HPDE6-E6E7 (cell line): ENCODE data around the gene ARHGEF38.
"Not testable (repeated sequence)": the region's sequence is repeated elsewhere in the genome, so short reads cannot be mapped to it uniquely, and the experiment has no call there.

Experiments used
- DNase-seq: peaks from one replicate; pipeline ENCODE4 v3.0.0; 2011; ENCODE audit warnings: missing footprints; ENCODE audit errors: extremely low spot score

The ARHGEF38 gene

GRCh38 chr4:105607876-105608275 is 55.5 kb downstream of the ARHGEF38 start:
- no peak for DNase-seq

- not testable (repeated sequence) for DNase-seq
Observed at GRCh38 chr4:105609819-105610218, 57.4 kb downstream of the ARHGEF38 start.

- no peak for DNase-seq
Observed at GRCh38 chr4:105613306-105613705, 60.9 kb downstream of the ARHGEF38 start.

- no peak for DNase-seq
Observed at GRCh38 chr4:105619188-105619931, 66.9 kb downstream of the ARHGEF38 start.

- DNase-seq, result peak; percentile 60
Observed at GRCh38 chr4:105620640-105621323, 68.4 kb downstream of the ARHGEF38 start.

GRCh38 chr4:105622269-105622668 is 69.8 kb downstream of the ARHGEF38 start:
- no peak for DNase-seq

GRCh38 chr4:105623099-105623498 is 70.7 kb downstream of the ARHGEF38 start:
- no peak for DNase-seq

- DNase-seq, result no peak
Observed at GRCh38 chr4:105624530-105624929, 72.1 kb downstream of the ARHGEF38 start.

- no peak for DNase-seq
Observed at GRCh38 chr4:105625214-105625613, 72.8 kb downstream of the ARHGEF38 start.

- no peak for DNase-seq
Observed at GRCh38 chr4:105626846-105627245, 74.4 kb downstream of the ARHGEF38 start.

- DNase-seq, result no peak
Observed at GRCh38 chr4:105627620-105628019, 75.2 kb downstream of the ARHGEF38 start.

- DNase-seq, result no peak
Observed at GRCh38 chr4:105630670-105631655, 78.5 kb downstream of the ARHGEF38 start.

- no peak for DNase-seq
Observed at GRCh38 chr4:105631818-105632400, 79.5 kb downstream of the ARHGEF38 start.

GRCh38 chr4:105632599-105632998 is 80.2 kb downstream of the ARHGEF38 start:
- no peak for DNase-seq

GRCh38 chr4:105633241-105633640 is 80.8 kb downstream of the ARHGEF38 start:
- DNase-seq, result peak; percentile 48

- DNase-seq, result no peak
Observed at GRCh38 chr4:105634402-105635080, 82.1 kb downstream of the ARHGEF38 start.

GRCh38 chr4:105637408-105638176 is 85.2 kb downstream of the ARHGEF38 start:
- no peak for DNase-seq

- no peak for DNase-seq
Observed at GRCh38 chr4:105641845-105642244, 89.4 kb downstream of the ARHGEF38 start.

GRCh38 chr4:105644257-105644656 is 91.8 kb downstream of the ARHGEF38 start:
- DNase-seq, result no peak

GRCh38 chr4:105645440-105645839 is 93.0 kb downstream of the ARHGEF38 start:
- no peak for DNase-seq
